OCI-LY1 (cell line): ENCODE results near the gene BDH1.

Source experiments
- CTCF ChIP-seq: fragments of 200-600 bp; sonication (generic), shearing (Covaris generic); IDR thresholded peaks from 2 replicates; pipeline ENCODE4 v1.5.1; 2017; ENCODE audit warnings: mild to moderate bottlenecking, antibody characterized with exemption, low read length, moderate library complexity, mixed read lengths
- EZH2 ChIP-seq: fragments of 200-600 bp; sonication (generic), shearing (Covaris generic); IDR thresholded peaks from 2 replicates; pipeline ENCODE4 v1.8.0; 2017; ENCODE audit warnings: borderline replicate concordance, mixed run types, mild to moderate bottlenecking, antibody characterized with exemption, low read length, moderate library complexity, mixed read lengths

DNA sequence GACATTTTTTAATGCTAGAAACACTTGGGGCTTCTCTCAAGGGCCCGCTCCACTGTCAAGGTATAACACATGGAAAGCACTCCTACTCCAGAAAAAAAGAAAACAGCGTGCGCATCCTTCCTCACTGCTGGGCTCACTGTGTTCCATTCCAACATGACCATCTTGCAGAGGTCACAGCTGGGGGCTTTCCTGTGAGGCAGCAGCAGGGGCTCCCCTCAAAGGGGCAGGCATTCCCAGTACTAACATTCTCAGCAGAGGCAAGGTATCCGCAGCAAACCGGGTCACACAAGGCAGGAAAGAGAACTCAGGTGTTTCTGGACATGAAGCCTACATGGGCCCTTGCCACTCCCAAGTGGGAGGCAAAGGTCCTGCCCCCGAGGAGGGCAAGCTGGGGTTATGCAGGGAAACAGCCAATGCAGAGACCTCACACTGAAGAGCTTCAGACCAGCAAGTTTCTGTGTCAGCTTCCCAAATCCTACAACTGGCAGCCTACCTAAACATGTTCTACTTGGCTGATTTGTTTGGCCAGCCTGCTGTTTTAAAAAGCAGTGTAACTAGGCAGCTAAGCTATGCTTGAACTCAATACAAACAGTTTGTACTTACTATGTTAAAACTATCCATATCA, 6.4 kb downstream of the BDH1 start:
- TF ChIP-seq CTCF (no peak), EZH2 (no peak)
